ENCODE results near the gene NAPB. TPM values are rescaled to one million over a fixed set of nuclear protein-coding genes. Genes with fewer than 3 reads are reported as not detected.

Gene NAPB
- total and polyA plus RNA-seq, 2 of the 8 experiments (the other 6 are each of a cell fraction or from before 2014, with no cell fraction given), result 6.2 to 12.3 TPM

DNA sequence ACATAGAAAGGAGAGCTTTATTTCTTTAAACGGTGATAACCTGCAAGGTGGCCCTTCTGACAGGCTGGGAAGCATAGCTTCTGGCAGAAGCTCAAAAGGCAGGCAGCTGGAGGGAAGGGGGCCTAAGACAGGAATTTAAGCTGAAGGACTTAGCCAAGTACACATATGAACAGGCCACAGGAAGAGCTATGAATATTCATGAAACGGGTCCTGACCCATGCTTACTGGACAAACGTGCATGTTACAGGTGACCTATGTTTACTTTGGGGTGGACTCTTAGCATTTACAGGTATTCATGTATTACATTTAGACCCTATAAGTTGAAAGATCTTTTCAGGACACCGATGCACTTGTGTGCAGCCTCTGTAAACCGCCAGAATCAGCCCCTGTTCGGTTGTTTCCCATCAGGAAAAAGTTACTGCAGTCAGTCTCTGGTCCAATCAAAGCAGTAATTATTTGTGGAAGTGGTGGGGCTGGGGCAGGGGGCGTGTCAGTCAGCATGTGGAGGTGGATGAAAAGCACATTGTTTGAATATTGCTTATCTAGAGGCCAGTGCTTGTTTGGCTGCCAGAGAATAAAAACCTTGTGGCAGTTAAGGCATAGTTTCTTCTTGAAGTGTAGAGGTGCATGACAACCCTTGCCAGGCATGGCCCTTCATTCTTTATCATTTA is 62.2 kb downstream of the NAPB start:
- H3K18ac ChIP-seq (ENCODE audit: extremely low read depth, low read length), result no peak overlapping the region
- H3K4me3 ChIP-seq (ENCODE audit: extremely low read depth in 1 of 4, insufficient read depth in 2 of 4, low read depth in 3 of 4, low read length in 4 of 4), result no peak overlapping the region
- H4K20me1 ChIP-seq (replicated peaks in 1 of 2; ENCODE audit: control insufficient read depth in 1 of 2, insufficient read depth in 2 of 2, low read length in 2 of 2), result peaks cover 8% of the 10 kb centered on the region in 2 experiments
- H4K91ac ChIP-seq (replicated peaks; ENCODE audit: insufficient read length, low read length), result peak overlapping the region; percentile 6
- no peak overlapping the region for H2AFZ ChIP-seq (ENCODE audit: low read length)
- H3K14ac ChIP-seq (ENCODE audit: insufficient read length), result no peak overlapping the region
- ChIA-PET CTCF (ENCODE audit: partially characterized antibody) (interaction anchor here (1.0 to 4.4 kb wide), 5 partner anchors 16 to 61 kb away, joined by 3 to 15 read pairs (median 4); no protein-coding TSS in a partner anchor), POLR2A (ENCODE audit: partially characterized antibody) (interaction anchor here (1.3 to 1.6 kb wide), 3 partner anchors 8 to 20 kb away, joined by 3 to 14 read pairs (median 3); partner anchors contain the start of gene NXT1)
- no peak overlapping the region for H3K27ac ChIP-seq (ENCODE audit: low read depth, low read length)
- DNase-seq (ENCODE audit: low read depth in 1 of 2, low spot score in 2 of 2), result no peak
- no peak overlapping the region for H3K4ac ChIP-seq (replicated peaks; ENCODE audit: insufficient read length, low read depth, low read length)
- H2BK5ac ChIP-seq (ENCODE audit: low read depth, low read length), result no peak overlapping the region
- H2BK20ac ChIP-seq (ENCODE audit: low read length), result no peak overlapping the region
- H3K23ac ChIP-seq (ENCODE audit: insufficient read length), result no peak overlapping the region
- H4K8ac ChIP-seq (ENCODE audit: extremely low read depth, insufficient read depth, low read length), result no peak overlapping the region
- H4K5ac ChIP-seq (ENCODE audit: insufficient read length, low read depth, low read length), result no peak overlapping the region
- no peak overlapping the region for H2BK120ac ChIP-seq (replicated peaks; ENCODE audit: low read depth, low read length)
- peaks cover 0 to 15% of the 10 kb centered on the region in 2 experiments; a peak in 3 of 4 replicates for H3K79me2 ChIP-seq (ENCODE audit: control insufficient read depth in 1 of 2, insufficient read depth in 2 of 2, low read length in 2 of 2)
- H3K9me3 ChIP-seq (ENCODE audit: insufficient read depth in 2 of 2, low read depth in 1 of 2, low read length in 1 of 2), result no peaks in the 10 kb centered on the region
- no peaks in the 10 kb centered on the region for H3K27me3 ChIP-seq (replicated peaks in 1 of 4; ENCODE audit: control insufficient read depth in 3 of 4, extremely low read depth in 1 of 4, insufficient read depth in 3 of 4, low read length in 3 of 4)
- peaks cover 15% of the 10 kb centered on the region; the same call in 1 of the 2 replicates for H3K23me2 ChIP-seq (ENCODE audit: low read depth, low read length)
- WGBS, 2 experiments (ENCODE audit: extremely low coverage in 1 of 2, insufficient coverage in 1 of 2, insufficient read length in 1 of 2, insufficient replicate concordance in 2 of 2, low coverage in 1 of 2, low lambda C conversion rate in 2 of 2, missing lambda C conversion rate in 1 of 2), result 79% methylated on average over 7 of the region's 7 CpGs; no CpG with 5 or more reads in 1 of the 2 experiments
- H2BK12ac ChIP-seq (ENCODE audit: low read depth, low read length), result no peak overlapping the region
- H3K9ac ChIP-seq (replicated peaks in 1 of 4; ENCODE audit: extremely low read depth in 1 of 4, low read depth in 3 of 4, low read length in 3 of 4), result no peak overlapping the region
- no peak overlapping the region for H2BK15ac ChIP-seq (ENCODE audit: low read length)
- peaks cover 0 to 8% (median 8%) of the 10 kb centered on the region in 4 experiments; a peak in 6 of 8 replicates for H3K36me3 ChIP-seq (ENCODE audit: control insufficient read depth in 2 of 4, insufficient read depth in 4 of 4, low read length in 3 of 4)
- H3K56ac ChIP-seq (replicated peaks; ENCODE audit: insufficient read length, low read depth, low read length), result no peak overlapping the region
- H2AK5ac ChIP-seq (ENCODE audit: low read depth, low read length), result no peak overlapping the region
- peaks cover 7% of the 10 kb centered on the region; the same call in 1 of the 2 replicates for H3K79me1 ChIP-seq (ENCODE audit: low read depth, low read length)
- no peak for FAIRE-seq
- H3K4me2 ChIP-seq (ENCODE audit: insufficient read depth in 1 of 2, low read depth in 2 of 2, low read length in 2 of 2), result peak overlapping the region in 1 of 2 experiments; percentile 98; a peak in 1 of 4 replicates
- H3K4me1 ChIP-seq (replicated peaks in 1 of 4; ENCODE audit: control insufficient read depth in 3 of 4, insufficient read depth in 4 of 4, low read length in 3 of 4), result peaks cover 5 to 16% (median 10%) of the 10 kb centered on the region in 4 experiments; a peak in 6 of 7 replicates
- no peak for TF ChIP-seq HDAC6 (IDR thresholded peaks at IDR 0.05; ENCODE audit: low read depth, low read length)
- TF ChIP-seq, protein P1, sequence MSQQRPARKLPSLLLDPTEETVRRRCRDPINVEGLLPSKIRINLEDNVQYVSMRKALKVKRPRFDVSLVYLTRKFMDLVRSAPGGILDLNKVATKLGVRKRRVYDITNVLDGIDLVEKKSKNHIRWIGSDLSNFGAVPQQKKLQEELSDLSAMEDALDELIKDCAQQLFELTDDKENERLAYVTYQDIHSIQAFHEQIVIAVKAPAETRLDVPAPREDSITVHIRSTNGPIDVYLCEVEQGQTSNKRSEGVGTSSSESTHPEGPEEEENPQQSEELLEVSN (IDR thresholded peaks at IDR 0.05), result no peak
- TF ChIP-seq EZH2 (IDR thresholded peaks at IDR 0.05; ENCODE audit: low read depth, low read length, severe bottlenecking), result no peak
- no peak for TF ChIP-seq KDM5A (IDR thresholded peaks at IDR 0.05; ENCODE audit: low read length)
- no peak for TF ChIP-seq NANOG (IDR thresholded peaks at IDR 0.05; ENCODE audit: insufficient read depth, low read depth, low read length, poor library complexity, severe bottlenecking)
- TF ChIP-seq, protein P2, sequence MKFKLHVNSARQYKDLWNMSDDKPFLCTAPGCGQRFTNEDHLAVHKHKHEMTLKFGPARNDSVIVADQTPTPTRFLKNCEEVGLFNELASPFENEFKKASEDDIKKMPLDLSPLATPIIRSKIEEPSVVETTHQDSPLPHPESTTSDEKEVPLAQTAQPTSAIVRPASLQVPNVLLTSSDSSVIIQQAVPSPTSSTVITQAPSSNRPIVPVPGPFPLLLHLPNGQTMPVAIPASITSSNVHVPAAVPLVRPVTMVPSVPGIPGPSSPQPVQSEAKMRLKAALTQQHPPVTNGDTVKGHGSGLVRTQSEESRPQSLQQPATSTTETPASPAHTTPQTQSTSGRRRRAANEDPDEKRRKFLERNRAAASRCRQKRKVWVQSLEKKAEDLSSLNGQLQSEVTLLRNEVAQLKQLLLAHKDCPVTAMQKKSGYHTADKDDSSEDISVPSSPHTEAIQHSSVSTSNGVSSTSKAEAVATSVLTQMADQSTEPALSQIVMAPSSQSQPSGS (IDR thresholded peaks at IDR 0.05; ENCODE audit: low read length), result no peak
- TF ChIP-seq KDM1A (IDR thresholded peaks at IDR 0.05; ENCODE audit: borderline replicate concordance, low read length), result no peak
- TF ChIP-seq CBX8 (IDR thresholded peaks at IDR 0.05; ENCODE audit: borderline replicate concordance, low read depth, low read length), result no peak
- no peak for TF ChIP-seq SP4 (IDR thresholded peaks at IDR 0.05; ENCODE audit: low read length)
